ENCODE results near the gene SERINC5. TPM values are rescaled to one million over a fixed set of nuclear protein-coding genes. Genes with fewer than 3 reads are reported as not detected.
"Not testable (repeated sequence)": the region's sequence is repeated elsewhere in the genome, so short reads cannot be mapped to it uniquely, and the experiment has no call there.

SERINC5 gene
- total RNA-seq, 1 donor from 2014 or later: 44.8 TPM

GRCh38 chr5:80147119-80147815, 108.6 kb downstream of the SERINC5 start:
- no peak for FAIRE-seq
- no peak for DNase-seq (ENCODE audit: low spot score in 2 of 2)

GRCh38 chr5:80146046-80146445, 109.8 kb downstream of the SERINC5 start:
- no peak for FAIRE-seq
- no peak for DNase-seq (ENCODE audit: low spot score in 2 of 2)

GRCh38 chr5:80143491-80143890, 112.4 kb downstream of the SERINC5 start:
- FAIRE-seq (no peak), DNase-seq (ENCODE audit: low spot score in 2 of 2) (no peak)

GRCh38 chr5:80142996-80143395, 112.9 kb downstream of the SERINC5 start:
- DNase-seq (ENCODE audit: low spot score in 2 of 2) (no peak), FAIRE-seq (no peak)

GRCh38 chr5:80141681-80142080, 114.2 kb downstream of the SERINC5 start:
- FAIRE-seq (no peak), DNase-seq (ENCODE audit: low spot score in 2 of 2) (no peak)

- DNase-seq (ENCODE audit: low spot score in 2 of 2): no peak
- FAIRE-seq: no peak
Observed at GRCh38 chr5:80141147-80141671, 114.6 kb downstream of the SERINC5 start.

- FAIRE-seq (no peak), DNase-seq (ENCODE audit: low spot score in 2 of 2) (no peak)
Observed at GRCh38 chr5:80140496-80140895, 115.4 kb downstream of the SERINC5 start.

- DNase-seq (ENCODE audit: low spot score in 2 of 2) (no peak), FAIRE-seq (no peak)
Observed at GRCh38 chr5:80139466-80139972, 116.3 kb downstream of the SERINC5 start.

GRCh38 chr5:80138486-80138885, 117.4 kb downstream of the SERINC5 start:
- DNase-seq (ENCODE audit: low spot score in 2 of 2): no peak
- FAIRE-seq: no peak

- not testable (repeated sequence) for FAIRE-seq; DNase-seq (ENCODE audit: low spot score in 2 of 2)
Observed at GRCh38 chr5:80136798-80137197, 119.0 kb downstream of the SERINC5 start.

- no peak for FAIRE-seq
- DNase-seq (ENCODE audit: low spot score in 2 of 2): no peak
Observed at GRCh38 chr5:80134876-80135275, 121.0 kb downstream of the SERINC5 start.

GRCh38 chr5:80129146-80129545, 126.7 kb downstream of the SERINC5 start:
- DNase-seq (ENCODE audit: low spot score in 2 of 2): no peak
- FAIRE-seq: no peak

- DNase-seq (ENCODE audit: low spot score in 2 of 2): no peak
- FAIRE-seq: no peak
Observed at GRCh38 chr5:80128141-80128540, 127.7 kb downstream of the SERINC5 start.

- DNase-seq (ENCODE audit: low spot score in 2 of 2): no peak
- no peak for FAIRE-seq
Observed at GRCh38 chr5:80127116-80127552, 128.7 kb downstream of the SERINC5 start.

- FAIRE-seq (no peak), DNase-seq (ENCODE audit: low spot score in 2 of 2) (no peak)
Observed at GRCh38 chr5:80125962-80126480, 129.8 kb downstream of the SERINC5 start.

GRCh38 chr5:80125022-80125961, 130.6 kb downstream of the SERINC5 start:
- no peak for FAIRE-seq

GRCh38 chr5:80124121-80124918, 131.5 kb downstream of the SERINC5 start:
- FAIRE-seq: no peak
- no peak for DNase-seq (ENCODE audit: low spot score in 2 of 2)

More at GRCh38 chr5:80125022-80125961, 130.6 kb downstream of the SERINC5 start:
- no peak for DNase-seq (ENCODE audit: low spot score in 2 of 2)

- DNase-seq (ENCODE audit: low spot score in 2 of 2): no peak
- no peak for FAIRE-seq
Observed at GRCh38 chr5:80122579-80122978, 133.3 kb downstream of the SERINC5 start.

GRCh38 chr5:80119372-80119771, 136.5 kb downstream of the SERINC5 start:
- FAIRE-seq (no peak), DNase-seq (ENCODE audit: low spot score in 2 of 2) (no peak)

GRCh38 chr5:80117446-80117845, 138.4 kb downstream of the SERINC5 start:
- FAIRE-seq (no peak), DNase-seq (ENCODE audit: low spot score in 2 of 2) (no peak)

All from frontal cortex (tissue), 4 donors.